Measurements from ENCODE around the gene TREM1. TPM values are rescaled to one million over a fixed set of nuclear protein-coding genes. Genes with fewer than 3 reads are reported as not detected.

The TREM1 gene
- total and polyA plus RNA-seq, 2 donors (not counting 3 experiments of a cell fraction or from before 2014, with no cell fraction given) = not detected

GRCh38 chr6:41262401-41262800, 24.1 kb downstream of the TREM1 start:
- ChIA-PET POLR2A (no interaction called here), CTCF (no interaction called here)
- Histone ChIP-seq H3K36me3 (ENCODE audit: control insufficient read depth in 2 of 2, extremely low read depth in 1 of 2, insufficient read depth in 2 of 2, low read length in 2 of 2) (no peaks in the 10 kb centered on the region), H3K27ac (ENCODE audit: insufficient read depth, low read depth, low read length) (no peak overlapping the region), H3K79me2 (ENCODE audit: control insufficient read depth, insufficient read depth, low read length) (no peaks in the 10 kb centered on the region), H3K4me2 (ENCODE audit: insufficient read depth, low read length) (no peak overlapping the region), H3K4me1 (ENCODE audit: control insufficient read depth, extremely low read depth, insufficient read depth, low read length) (no peaks in the 10 kb centered on the region), H4K20me1 (replicated peaks; ENCODE audit: control insufficient read depth, extremely low read depth, insufficient read depth, low read length) (no peaks in the 10 kb centered on the region), H3K9ac (replicated peaks; ENCODE audit: extremely low read depth, insufficient read depth, low read length) (no peak overlapping the region), H3K4me3 (replicated peaks in 1 of 3; ENCODE audit: insufficient read depth in 1 of 3, low read depth in 1 of 3, low read length in 3 of 3) (no peak overlapping the region), H3K9me3 (replicated peaks; ENCODE audit: control insufficient read depth, insufficient read depth, low read length) (no peaks in the 10 kb centered on the region), H3K9me1 (replicated peaks; ENCODE audit: control insufficient read depth, extremely low read depth, insufficient read depth, low read length) (no peaks in the 10 kb centered on the region), H3K27me3 (ENCODE audit: control insufficient read depth in 2 of 2, insufficient read depth in 2 of 2, low read length in 2 of 2) (no peaks in the 10 kb centered on the region), H2AFZ (ENCODE audit: low read depth, low read length) (no peak overlapping the region)
- FAIRE-seq (no peak), DNase-seq (ENCODE audit: low read depth, low spot score) (no peak)
- dilution Hi-C loops (cut with MboI; ENCODE audit: extremely low pct_ligation_motif_present, low sequenced_read_pairs) (no loop called here), intact Hi-C loops (cut with micrococcal nuclease) (no loop called here)
- TF ChIP-seq FOS (IDR thresholded peaks at IDR 0.05; ENCODE audit: borderline replicate concordance, insufficient read depth, low read length) (no peak), EZH2 (IDR thresholded peaks at IDR 0.05; ENCODE audit: borderline replicate concordance, low read depth, low read length, severe bottlenecking) (no peak), GATA2 (IDR thresholded peaks at IDR 0.05; ENCODE audit: insufficient read depth, insufficient read length, low read depth, low read length) (no peak), MYC (IDR thresholded peaks at IDR 0.05; ENCODE audit: low read depth, low read length) (no peak), MAX (IDR thresholded peaks at IDR 0.05; ENCODE audit: insufficient read depth, insufficient read length) (no peak), CTCF (IDR thresholded peaks at IDR 0.05; ENCODE audit: extremely low read depth in 1 of 2, insufficient read depth in 1 of 2, low read depth in 1 of 2, low read length in 2 of 2) (no peak), JUN (IDR thresholded peaks at IDR 0.05; ENCODE audit: borderline replicate concordance, insufficient read depth, insufficient read length, low read depth) (no peak), POLR2A (IDR thresholded peaks at IDR 0.05; ENCODE audit: low read depth, low read length) (no peak), POLR2AphosphoS5 (IDR thresholded peaks at IDR 0.05; ENCODE audit: insufficient read depth, low read depth, low read length) (no peak)
- BruUV-seq (replicated peaks) = no TSS peak

All from endothelial cell of umbilical vein (primary cell).